Heart left ventricle (tissue), 16 donors: ENCODE results near the gene DNTT. TPM values are rescaled to one million over a fixed set of nuclear protein-coding genes. Genes with fewer than 3 reads are reported as not detected.

Experiments
- ATAC-seq, 4 donors: fragments of 200-7000 bp; cut with Tn5 transposase; one replicate each; pipeline ENCODE4 v1.9.1; 2020 to 2022; ENCODE audit warnings: moderate library complexity in 4 of 4, mild to moderate bottlenecking in 3 of 4, moderate number of reproducible peaks in 1 of 4
- DNase-seq, 5 donors: peaks; one replicate each; pipeline ENCODE4 v3.0.0-alpha.2; 2020
- H3K27ac ChIP-seq, 12 donors: fragments of 200-600 bp; sonication (generic) in 4 of 12; one replicate each; pipeline versions ENCODE4 v1.5.0 to v1.8.0; 2016 to 2022; ENCODE audit warnings: mild to moderate bottlenecking in 2 of 12
- H3K27me3 ChIP-seq, 9 donors: fragments of 200-600 bp; sonication (generic) in 2 of 9; one replicate each; pipeline versions ENCODE4 v1.5.1 to v1.8.0; 2016 to 2022; ENCODE audit warnings: mild to moderate bottlenecking in 3 of 9
- H3K36me3 ChIP-seq, 9 donors: fragments of 200-600 bp; sonication (generic) in 2 of 9; one replicate each; pipeline versions ENCODE4 v1.5.0 to v1.8.0; 2018 to 2022; ENCODE audit warnings: mild to moderate bottlenecking in 2 of 9
- H3K4me1 ChIP-seq, 12 donors: fragments of 200-600 bp; sonication (generic) in 4 of 12; one replicate each; pipeline versions ENCODE4 v1.5.0 to v1.8.0; 2016 to 2022; ENCODE audit warnings: mild to moderate bottlenecking in 3 of 12
- H3K4me3 ChIP-seq, 12 donors: fragments of 200-600 bp; sonication (generic) in 4 of 12; one replicate each; pipeline versions ENCODE4 v1.5.0 to v1.8.0; 2017 to 2022; ENCODE audit warnings: mild to moderate bottlenecking in 9 of 12, moderate library complexity in 4 of 12
- H3K9me3 ChIP-seq, 12 donors: fragments of 200-600 bp; sonication (generic) in 4 of 12; one replicate each; pipeline versions ENCODE4 v1.5.0 to v1.8.0; 2016 to 2022; ENCODE audit warnings: mild to moderate bottlenecking in 1 of 12
- POLR2A ChIP-seq, 2 donors: fragments of 450-650 bp; IDR thresholded peaks; one replicate each; pipeline ENCODE4 v1.6.1; 2017; ENCODE audit warnings: antibody characterized with exemption in 2 of 2, mild to moderate bottlenecking in 2 of 2, moderate library complexity in 2 of 2
- WGBS, 4 donors: extraction: QIAGEN DNeasy Blood & Tissue Kit in 2 of 4; methylation state at CpG; one replicate each; pipeline versions ENCODE4 v1.1.5 to v1.1.7; 2013 to 2018; 5-methylcytosine and 5-hydroxymethylcytosine counted together
- intact Hi-C, 10 donors: fragments of 100-400 bp; cut with DNase I; formaldehyde crosslinking; loops; one replicate each; pipeline versions ENCODE4 v1.11.1 to v1.14.2; 2022
- polyA plus RNA-seq, 2 donors: library from polyadenylated mRNA; stranded (reverse); fragments of 200-250 nt; gene quantifications; one replicate each; pipeline ENCODE4 v1.2.3, GENCODE V29; 2013
- total RNA-seq, 9 donors: library from RNA; depleted of rRNA in 2 of 9; stranded (reverse); fragments of >200 nt in 2 of 9; fragmentation: NEBNext Ultra II Directional in 3 of 9; extraction: Animal tissue kit (Norgen Biotek cat#: 25700) in 3 of 9; gene quantifications; one replicate each; pipeline versions ENCODE4 v1.1.0 to v1.2.4, GENCODE V29; 2016 to 2023
- TF ChIP-seq, protein P1 (sequence below), 12 donors: fragments of 200-600 bp; sonication (generic) in 4 of 12; IDR thresholded peaks; one replicate each; pipeline versions ENCODE4 v1.5.0 to v1.8.0; 2018 to 2022; ENCODE audit warnings: antibody characterized with exemption in 12 of 12, mild to moderate bottlenecking in 5 of 12
- donor health status: ischemic (EF 13 %, LVEDD 7.1; RV severe dilation, severe dysfunction).
- donor health status: healthy with polysubstance abuse.
- donor health status: DM: no; HTN: yes; CAD: no.
- donor health status: DM: no; HTN: no; CAD: no.
- donor health status: ischemic (EF 25% LVEDD 6.9; RV normal size, moderate dysfunction).
- donor health status: ischemic (EF 25% LVEDD 5.7; RV mildly dilated, moderate dysfunction).
- donor health status: healthy.
- donor health status: DM: yes; HTN: yes; CAD: no.
- donor health status: ischemic (EF 35%, LVEDD 5.7; RV mildly dilated, moderate dysfunction).
- donor health status: nonischemic (EF 11% LVEDD 7.7; RV severe dilation, severe dysfunction).
- donor health status: DM: yes; HTN: yes; CAD: no.
- donor health status: PGD.
- donor health status: ischemic (EF 29% LVEDD 5.4; RV normal size, mild dysfunction).
- donor health status: nonischemic (EF 23%, LVEDD 6.1; RV moderate dilation, normal function).

DNTT gene
- total and polyA plus RNA-seq, 11 donors: not detected

DNA sequence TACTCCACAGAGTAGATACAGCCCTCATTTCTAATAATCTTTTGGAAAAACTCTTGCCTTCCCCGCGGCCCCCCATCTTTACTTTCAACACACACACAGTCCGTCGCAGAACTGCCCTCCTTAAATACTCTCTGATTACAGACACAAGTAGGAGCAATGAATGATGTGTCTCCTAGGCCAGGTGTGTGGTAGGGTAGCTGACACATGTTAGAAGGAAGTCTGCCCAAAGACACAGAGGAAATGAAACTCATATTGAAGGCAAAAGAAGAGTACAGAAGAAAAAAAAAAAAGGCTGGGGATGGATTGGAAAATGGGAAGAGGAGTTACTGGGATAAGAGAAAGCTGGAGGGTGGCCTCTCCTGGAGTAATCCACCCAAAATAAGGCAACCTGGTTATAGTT, 39.9 kb downstream of the DNTT start:
- 95 to 100% (median 97%) methylated on average over 4 of the region's 4 CpGs for WGBS, 4 donors
- TF ChIP-seq, protein P1, sequence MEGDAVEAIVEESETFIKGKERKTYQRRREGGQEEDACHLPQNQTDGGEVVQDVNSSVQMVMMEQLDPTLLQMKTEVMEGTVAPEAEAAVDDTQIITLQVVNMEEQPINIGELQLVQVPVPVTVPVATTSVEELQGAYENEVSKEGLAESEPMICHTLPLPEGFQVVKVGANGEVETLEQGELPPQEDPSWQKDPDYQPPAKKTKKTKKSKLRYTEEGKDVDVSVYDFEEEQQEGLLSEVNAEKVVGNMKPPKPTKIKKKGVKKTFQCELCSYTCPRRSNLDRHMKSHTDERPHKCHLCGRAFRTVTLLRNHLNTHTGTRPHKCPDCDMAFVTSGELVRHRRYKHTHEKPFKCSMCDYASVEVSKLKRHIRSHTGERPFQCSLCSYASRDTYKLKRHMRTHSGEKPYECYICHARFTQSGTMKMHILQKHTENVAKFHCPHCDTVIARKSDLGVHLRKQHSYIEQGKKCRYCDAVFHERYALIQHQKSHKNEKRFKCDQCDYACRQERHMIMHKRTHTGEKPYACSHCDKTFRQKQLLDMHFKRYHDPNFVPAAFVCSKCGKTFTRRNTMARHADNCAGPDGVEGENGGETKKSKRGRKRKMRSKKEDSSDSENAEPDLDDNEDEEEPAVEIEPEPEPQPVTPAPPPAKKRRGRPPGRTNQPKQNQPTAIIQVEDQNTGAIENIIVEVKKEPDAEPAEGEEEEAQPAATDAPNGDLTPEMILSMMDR (IDR thresholded peaks at IDR 0.05): no peak
- TF ChIP-seq POLR2A (IDR thresholded peaks at IDR 0.05): no peak
- no peak for ATAC-seq

DNA sequence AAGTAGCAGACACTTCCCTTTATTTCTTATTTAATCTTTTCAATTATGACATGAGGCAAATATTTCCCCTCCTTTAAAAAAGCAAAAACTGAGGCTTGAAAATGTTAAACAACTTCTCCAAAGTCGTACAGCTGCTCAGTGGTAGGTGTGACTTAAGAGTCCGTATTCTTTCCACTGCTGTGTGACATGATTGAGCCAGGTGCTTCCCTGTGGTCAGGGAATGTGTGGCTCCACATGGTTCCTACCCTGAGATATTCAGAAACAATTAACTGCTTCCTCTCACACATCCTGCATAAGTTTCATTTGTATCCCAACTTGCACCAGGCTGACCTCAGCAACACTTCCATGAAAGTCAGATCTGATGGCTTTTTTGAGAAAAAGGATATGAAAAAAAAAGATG, 41.0 kb downstream of the DNTT start:
- intact Hi-C loops: no loop called here
- H3K27me3 ChIP-seq: peaks cover 0 to 3% (median 0%) of the 10 kb centered on the region in 9 donors
- H3K9me3 ChIP-seq: peaks cover 0 to 13% (median 7%) of the 10 kb centered on the region in 12 donors
- 32 to 42% (median 37%) methylated on average over 2 of the region's 2 CpGs for WGBS, 4 donors
- H3K36me3 ChIP-seq: no peaks in the 10 kb centered on the region
- DNase-seq (no peak), ATAC-seq (no peak)
- H3K4me1 ChIP-seq: no peaks in the 10 kb centered on the region
- H3K27ac ChIP-seq: no peak overlapping the region
- no peak overlapping the region for H3K4me3 ChIP-seq
- no peak for TF ChIP-seq POLR2A (IDR thresholded peaks at IDR 0.05)
- TF ChIP-seq, protein P1 (IDR thresholded peaks at IDR 0.05): no peak

More for the DNA sequence above, 39.9 kb downstream of the DNTT start:
- Histone ChIP-seq H3K4me3 (no peak overlapping the region), H3K36me3 (no peaks in the 10 kb centered on the region), H3K9me3 (peaks cover 0 to 13% (median 7%) of the 10 kb centered on the region in 12 donors), H3K27ac (no peak overlapping the region), H3K4me1 (peaks cover 0 to 3% (median 0%) of the 10 kb centered on the region in 12 donors), H3K27me3 (no peaks in the 10 kb centered on the region)
- DNase-seq: no peak
- intact Hi-C loops: no loop called here

DNA sequence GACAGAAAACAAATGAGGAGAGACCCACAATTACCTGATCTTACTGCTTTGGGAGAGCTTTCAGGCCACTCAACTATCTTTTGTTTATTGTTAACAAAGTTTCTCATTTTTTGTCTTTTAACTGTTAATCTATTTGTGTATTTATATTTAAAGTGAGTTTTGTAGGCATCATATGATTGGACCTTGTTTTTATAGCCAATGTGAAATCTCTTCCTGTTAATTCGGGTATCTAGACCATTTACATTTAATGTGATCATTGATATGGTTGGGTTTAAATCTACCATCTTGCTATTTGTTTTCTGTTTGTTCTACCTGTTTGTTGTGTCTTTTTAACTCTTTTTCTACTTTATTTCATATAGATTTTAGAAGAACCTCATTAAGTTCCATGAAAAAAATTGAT, 42.1 kb downstream of the DNTT start:
- Histone ChIP-seq H3K27ac (no peak overlapping the region), H3K36me3 (no peaks in the 10 kb centered on the region), H3K4me3 (no peak overlapping the region), H3K9me3 (peaks cover 0 to 13% (median 7%) of the 10 kb centered on the region in 12 donors), H3K4me1 (no peaks in the 10 kb centered on the region), H3K27me3 (peaks cover 0 to 3% (median 0%) of the 10 kb centered on the region in 9 donors)
- DNase-seq (no peak), ATAC-seq (no peak)
- intact Hi-C loops: no loop called here
- WGBS, 4 donors: 78 to 85% (median 84%) methylated on average over 1 of the region's 1 CpG
- TF ChIP-seq, protein P1 (IDR thresholded peaks at IDR 0.05): no peak
- no peak for TF ChIP-seq POLR2A (IDR thresholded peaks at IDR 0.05)

DNA sequence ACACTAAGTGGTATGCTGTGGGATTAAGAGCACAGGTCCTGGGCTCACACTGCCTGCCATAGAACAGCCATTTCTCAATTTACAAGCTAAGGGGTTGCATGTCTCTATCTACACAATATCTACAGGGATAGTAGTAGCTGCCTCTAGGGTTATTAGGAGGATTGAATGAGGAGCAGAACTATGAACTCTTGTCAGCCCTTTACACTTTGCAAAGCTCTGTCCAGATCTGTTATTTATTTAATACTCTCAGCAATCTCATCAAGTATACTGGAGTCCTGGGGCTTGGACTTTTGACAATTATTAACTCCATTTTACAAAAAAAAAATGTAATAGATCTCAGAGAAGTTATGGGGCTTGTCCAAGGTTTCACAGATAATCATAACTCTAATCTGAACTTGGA, 47.8 kb downstream of the DNTT start:
- peaks cover 0 to 11% (median 0%) of the 10 kb centered on the region in 9 donors for H3K27me3 ChIP-seq
- H3K9me3 ChIP-seq: peaks cover 0 to 2% (median 0%) of the 10 kb centered on the region in 12 donors
- TF ChIP-seq POLR2A (IDR thresholded peaks at IDR 0.05): no peak
- TF ChIP-seq, protein P1 (IDR thresholded peaks at IDR 0.05): no peak
- DNase-seq: no peak
- no peaks in the 10 kb centered on the region for H3K36me3 ChIP-seq
- H3K27ac ChIP-seq: no peak overlapping the region
- intact Hi-C loops: no loop called here
- no peak for ATAC-seq
- H3K4me3 ChIP-seq: no peak overlapping the region
- no peaks in the 10 kb centered on the region for H3K4me1 ChIP-seq
